GM03348 (cell line): ENCODE data around the gene KNDC1.
"Not testable (repeated sequence)": the region's sequence is repeated elsewhere in the genome, so short reads cannot be mapped to it uniquely, and the experiment has no call there.

ENCODE experiments used
- DNase-seq: peaks from one replicate; pipeline ENCODE4 v3.0.0; 2012; ENCODE audit warnings: low spot score

The KNDC1 gene

GRCh38 chr10:133259602-133259989 lies 99.6 kb downstream of the KNDC1 start:
- no peak for DNase-seq

GRCh38 chr10:133260895-133261725 lies 101.1 kb downstream of the KNDC1 start:
- peak; percentile 79 for DNase-seq

GRCh38 chr10:133261726-133262325 lies 101.8 kb downstream of the KNDC1 start:
- DNase-seq: peak; percentile 96

GRCh38 chr10:133262696-133263095 lies 102.7 kb downstream of the KNDC1 start:
- DNase-seq: no peak

GRCh38 chr10:133263674-133264073 lies 103.7 kb downstream of the KNDC1 start:
- DNase-seq: no peak

GRCh38 chr10:133264461-133264860 lies 104.4 kb downstream of the KNDC1 start:
- no peak for DNase-seq

GRCh38 chr10:133265052-133265451 lies 105.0 kb downstream of the KNDC1 start:
- DNase-seq: not testable (repeated sequence)

GRCh38 chr10:133266056-133266795 lies 106.2 kb downstream of the KNDC1 start:
- no peak for DNase-seq

GRCh38 chr10:133267293-133267692 lies 107.3 kb downstream of the KNDC1 start:
- DNase-seq: no peak

- DNase-seq: no peak
These were observed 107.8 kb downstream of the KNDC1 start for GRCh38 chr10:133267829-133268228.

- DNase-seq: no peak
These were observed 108.5 kb downstream of the KNDC1 start for GRCh38 chr10:133268532-133268931.

GRCh38 chr10:133269367-133269766 lies 109.3 kb downstream of the KNDC1 start:
- no peak for DNase-seq

- DNase-seq: no peak
These were observed 110.2 kb downstream of the KNDC1 start for GRCh38 chr10:133270204-133270603.

- no peak for DNase-seq
These were observed 110.8 kb downstream of the KNDC1 start for GRCh38 chr10:133270773-133271297.

GRCh38 chr10:133271521-133272300 lies 111.7 kb downstream of the KNDC1 start:
- DNase-seq: no peak

- no peak for DNase-seq
These were observed 112.4 kb downstream of the KNDC1 start for GRCh38 chr10:133272301-133272963.

- no peak for DNase-seq
These were observed 113.0 kb downstream of the KNDC1 start for GRCh38 chr10:133272964-133273420.

- no peak for DNase-seq
These were observed 113.6 kb downstream of the KNDC1 start for GRCh38 chr10:133273534-133274143.

GRCh38 chr10:133274751-133275683 lies 115.0 kb downstream of the KNDC1 start:
- DNase-seq: no peak

- DNase-seq: no peak
These were observed 115.7 kb downstream of the KNDC1 start for GRCh38 chr10:133275684-133276092.
